ENCODE data around the gene FAM124A.
"Not testable (repeated sequence)": the region's sequence is repeated elsewhere in the genome, so short reads cannot be mapped to it uniquely, and the experiment has no call there.

The FAM124A gene

GRCh38 chr13:51286135-51287002 is 64.2 kb downstream of the FAM124A start:
- CTCF ChIA-PET = interaction anchor here (0.5 to 2.0 kb wide), 29 partner anchors 8 to 1964 kb away, joined by 3 to 19 read pairs (median 4); partner anchors contain the start of gene FAM124A
- peak; percentile 94 for TF ChIP-seq CTCF (conservative IDR thresholded peaks at IDR 0.05; ENCODE audit: low read depth)
- peak; percentile 68 for DNase-seq (ENCODE audit: low spot score)
- POLR2A ChIA-PET (ENCODE audit: low non-redundant PET) = interaction anchor here (0.7 kb wide), 1 partner anchor 428 kb away, joined by 3 read pairs; no protein-coding TSS in a partner anchor
- H3K27ac ChIP-seq = no peak overlapping the region

GRCh38 chr13:51287758-51288157 is 65.6 kb downstream of the FAM124A start:
- POLR2A ChIA-PET (ENCODE audit: low non-redundant PET) = no interaction called here
- DNase-seq (ENCODE audit: low spot score) = no peak
- no peak overlapping the region for H3K27ac ChIP-seq
- TF ChIP-seq CTCF (conservative IDR thresholded peaks at IDR 0.05; ENCODE audit: low read depth) = no peak
- CTCF ChIA-PET = interaction anchor here (0.6 to 1.5 kb wide), 3 partner anchors 58 to 711 kb away, joined by 4 to 7 read pairs (median 4); no protein-coding TSS in a partner anchor

DNA sequence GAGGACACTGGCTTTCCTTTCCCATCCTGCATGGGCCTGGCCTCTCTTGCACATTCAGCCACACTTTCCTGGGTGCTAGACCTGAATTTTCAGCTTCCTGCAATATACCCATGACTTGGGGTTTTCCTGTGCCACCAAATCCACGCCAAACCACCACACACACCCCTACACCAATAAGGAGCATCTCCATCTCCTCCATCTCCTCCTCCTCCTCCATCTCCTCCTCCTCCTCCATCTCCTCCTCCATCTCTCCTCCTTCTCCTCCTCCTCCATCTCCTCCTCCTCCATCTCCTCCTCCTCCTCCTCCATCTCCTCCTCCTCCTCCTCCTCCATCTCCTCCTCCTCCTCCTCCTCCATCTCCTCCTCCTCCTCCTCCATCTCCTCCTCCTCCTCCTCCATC is 66.1 kb downstream of the FAM124A start:
- CTCF ChIA-PET = interaction anchor here (0.6 to 1.5 kb wide), 3 partner anchors 139 to 712 kb away, joined by 4 to 7 read pairs (median 5); no protein-coding TSS in a partner anchor
- H3K27ac ChIP-seq; POLR2A ChIA-PET (ENCODE audit: low non-redundant PET); DNase-seq (ENCODE audit: low spot score): not testable (repeated sequence)

GRCh38 chr13:51291341-51291740 is 69.1 kb downstream of the FAM124A start:
- no peak overlapping the region for H3K27ac ChIP-seq
- no peak for TF ChIP-seq CTCF (conservative IDR thresholded peaks at IDR 0.05; ENCODE audit: low read depth)
- POLR2A ChIA-PET (ENCODE audit: low non-redundant PET) = no interaction called here
- DNase-seq (ENCODE audit: low spot score) = no peak
- CTCF ChIA-PET = no interaction called here

DNA sequence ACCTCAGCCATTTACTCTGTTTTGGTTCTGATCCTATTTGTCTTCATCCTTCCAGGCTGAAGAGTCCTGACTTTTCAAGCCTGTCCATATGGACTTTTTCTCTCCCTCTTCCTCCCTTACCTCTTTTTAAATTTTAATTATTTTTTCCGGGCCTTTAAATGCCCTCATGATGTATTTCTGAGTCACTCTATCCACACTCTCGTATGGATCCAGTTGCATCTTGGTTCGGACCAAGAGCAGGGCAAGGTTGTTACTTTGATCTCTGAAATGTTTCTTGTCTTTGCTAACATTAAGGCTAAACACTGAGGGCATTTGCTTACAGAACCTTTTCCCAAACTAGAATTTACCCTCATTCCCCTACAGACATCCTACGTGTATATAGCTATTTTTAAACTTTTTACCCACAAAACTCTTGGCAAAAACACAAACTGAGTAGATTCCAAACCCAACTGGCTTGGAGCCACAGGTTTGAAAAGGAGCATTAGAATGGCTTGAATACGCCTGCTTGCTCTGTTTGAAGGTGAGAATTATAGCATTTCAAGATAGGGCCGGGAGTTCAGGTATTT is 69.9 kb downstream of the FAM124A start:
- ChIA-PET CTCF (no interaction called here), POLR2A (ENCODE audit: low non-redundant PET) (no interaction called here)
- TF ChIP-seq CTCF (conservative IDR thresholded peaks at IDR 0.05; ENCODE audit: low read depth) = no peak
- no peak for DNase-seq (ENCODE audit: low spot score)
- H3K27ac ChIP-seq = no peak overlapping the region

DNA sequence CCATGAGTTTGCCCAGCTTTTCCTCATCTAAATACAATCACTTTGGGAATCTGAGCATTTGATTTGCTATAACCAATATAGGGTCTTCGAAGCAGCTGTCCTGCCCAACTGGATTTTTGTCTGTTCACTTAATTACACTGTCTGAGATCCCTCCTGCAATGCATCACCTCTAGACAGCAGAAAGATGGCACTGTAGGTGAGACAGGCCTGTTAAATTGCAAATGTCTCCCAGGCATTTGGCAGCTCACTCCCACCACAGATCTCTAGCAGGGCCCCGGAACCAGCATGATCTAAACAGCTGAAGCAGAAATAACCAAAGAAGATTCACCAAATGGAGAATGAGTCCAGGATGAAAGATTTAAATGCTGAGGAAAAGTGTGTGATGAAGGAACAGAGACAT is 75.4 kb downstream of the FAM124A start:
- no peak overlapping the region for H3K27ac ChIP-seq
- DNase-seq (ENCODE audit: low spot score) = no peak
- no peak for TF ChIP-seq CTCF (conservative IDR thresholded peaks at IDR 0.05; ENCODE audit: low read depth)
- CTCF ChIA-PET = interaction anchor here (0.6 to 1.2 kb wide), 3 partner anchors 11 to 500 kb away, joined by 4 to 6 read pairs (median 5); no protein-coding TSS in a partner anchor
- POLR2A ChIA-PET (ENCODE audit: low non-redundant PET) = no interaction called here

DNA sequence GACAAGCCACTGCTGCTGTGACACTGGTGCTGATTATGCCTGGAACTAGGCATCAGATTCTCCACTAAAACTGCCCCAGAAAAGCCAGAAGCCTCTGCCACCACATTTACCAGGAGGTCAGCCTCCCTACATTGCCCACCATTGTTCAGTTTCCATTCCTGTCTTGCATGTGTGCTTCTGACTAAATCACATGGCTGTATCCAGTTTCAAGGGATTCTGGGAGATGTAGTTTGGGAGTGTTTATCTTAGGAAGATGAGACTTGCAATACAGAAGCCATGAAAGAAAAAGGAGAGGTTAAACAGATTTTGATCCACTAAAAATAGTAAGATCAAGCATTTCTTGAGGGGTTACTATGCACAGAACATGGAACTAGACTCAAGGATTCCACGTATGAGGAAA is 76.6 kb downstream of the FAM124A start:
- TF ChIP-seq CTCF (conservative IDR thresholded peaks at IDR 0.05; ENCODE audit: low read depth) = no peak
- POLR2A ChIA-PET (ENCODE audit: low non-redundant PET) = no interaction called here

More for the DNA sequence above, 76.6 kb downstream of the FAM124A start:
- CTCF ChIA-PET = no interaction called here
- no peak overlapping the region for H3K27ac ChIP-seq
- no peak for DNase-seq (ENCODE audit: low spot score)

All from RWPE1 (cell line).